Ovary (tissue), 3 donors: ENCODE results near the gene SMIM14.

Source experiments
- CTCF ChIP-seq, 3 donors: fragments of 450-650 bp in 2 of 3; fragments of 200-600 bp in 1 of 3; IDR thresholded peaks; one replicate each; pipeline versions ENCODE4 v1.5.1 to v1.8.0; 2016 to 2022; ENCODE audit warnings: antibody characterized with exemption in 3 of 3, mild to moderate bottlenecking in 1 of 3
- EP300 ChIP-seq: sonication (generic); formaldehyde crosslinking; IDR thresholded peaks from one replicate; pipeline ENCODE4 v1.6.1; 2017; ENCODE audit warnings: antibody characterized with exemption
- POLR2A ChIP-seq: fragments of 450-650 bp; IDR thresholded peaks from one replicate; pipeline ENCODE4 v1.6.1; 2017; ENCODE audit warnings: antibody characterized with exemption, mild to moderate bottlenecking, moderate library complexity
- donor health status: DM: no; HTN: no; CAD: no.

GRCh38 chr4:39655876-39656275 is 17.2 kb upstream of the SMIM14 start:
- no peak for TF ChIP-seq CTCF (IDR thresholded peaks at IDR 0.05)
- TF ChIP-seq POLR2A: no peak
- no peak for TF ChIP-seq EP300
